Skeletal muscle tissue (tissue), 4 donors: ENCODE results near the gene FTO. TPM values are rescaled to one million over a fixed set of nuclear protein-coding genes. Genes with fewer than 3 reads are reported as not detected.

Experiments used
- H3K27ac ChIP-seq: one replicate; pipeline ENCODE4 v1.7.0; 2013; ENCODE audit warnings: mild to moderate bottlenecking, low read depth, low read length, inconsistent platforms
- H3K27me3 ChIP-seq, 3 donors: one replicate each; pipeline ENCODE4 v1.7.0; 2013; ENCODE audit warnings: low read length in 3 of 3; ENCODE audit not compliant: control insufficient read depth in 3 of 3, insufficient read depth in 3 of 3
- H3K36me3 ChIP-seq, 3 donors: one replicate each; pipeline ENCODE4 v1.7.0; 2013; ENCODE audit warnings: low read length in 3 of 3; ENCODE audit not compliant: control insufficient read depth in 3 of 3, insufficient read depth in 3 of 3
- H3K4me1 ChIP-seq, 3 donors: one replicate each; pipeline ENCODE4 v1.7.0; 2013; ENCODE audit warnings: low read length in 3 of 3, mild to moderate bottlenecking in 3 of 3; ENCODE audit not compliant: control insufficient read depth in 3 of 3, insufficient read depth in 3 of 3
- H3K4me3 ChIP-seq, 3 donors: one replicate each; pipeline ENCODE4 v1.7.0; 2013; ENCODE audit warnings: low read length in 3 of 3
- H3K9ac ChIP-seq, 3 donors: one replicate each; pipeline ENCODE4 v1.7.0; 2013; ENCODE audit warnings: low read length in 3 of 3, mild to moderate bottlenecking in 3 of 3, moderate library complexity in 2 of 3, low read depth in 1 of 3
- H3K9me3 ChIP-seq, 3 donors: one replicate each; pipeline ENCODE4 v1.7.0; 2013; ENCODE audit warnings: low read length in 3 of 3; ENCODE audit not compliant: control insufficient read depth in 3 of 3
- total RNA-seq: library from RNA; depleted of rRNA; stranded (reverse); fragments of >200 nt; gene quantifications from one replicate; pipeline ENCODE4 v1.2.3, GENCODE V29; 2014
- donor health status: Osteomylitis.

FTO gene
- total RNA-seq, 1 donor from 2014 or later = 37.1 TPM

GRCh38 chr16:54034684-54035083, 330.7 kb downstream of the FTO start:
- Histone ChIP-seq H3K36me3 (no peaks in the 10 kb centered on the region), H3K27me3 (no peaks in the 10 kb centered on the region), H3K4me1 (peaks cover 0 to 11% (median 10%) of the 10 kb centered on the region in 3 donors), H3K27ac (no peak overlapping the region), H3K9me3 (no peaks in the 10 kb centered on the region), H3K9ac (no peak overlapping the region), H3K4me3 (no peak overlapping the region)

DNA sequence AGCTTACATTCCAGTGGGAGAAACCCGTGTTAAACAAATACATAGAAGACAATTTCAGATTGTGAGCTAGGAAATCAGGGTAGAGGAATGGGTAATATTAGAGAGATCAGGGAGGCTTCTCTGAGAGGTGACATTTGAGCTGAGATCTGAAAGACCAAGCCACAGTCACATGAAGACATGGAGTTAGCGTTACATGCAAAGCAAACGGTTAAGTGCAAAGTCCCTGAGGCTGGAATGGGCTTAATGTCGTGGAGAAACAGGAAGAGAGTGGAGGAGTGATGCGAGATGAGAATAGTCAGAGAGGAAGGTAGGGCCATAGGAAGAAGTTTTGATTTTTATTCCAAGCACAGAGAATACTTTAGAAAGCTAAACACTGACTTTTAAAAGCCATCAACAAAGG, 336.5 kb downstream of the FTO start:
- Histone ChIP-seq H3K27me3 (no peaks in the 10 kb centered on the region), H3K4me1 (peaks cover 0 to 11% (median 10%) of the 10 kb centered on the region in 3 donors), H3K9me3 (no peaks in the 10 kb centered on the region), H3K36me3 (no peaks in the 10 kb centered on the region), H3K27ac (no peak overlapping the region), H3K9ac (no peak overlapping the region), H3K4me3 (no peak overlapping the region)

GRCh38 chr16:54040975-54041374, 337.0 kb downstream of the FTO start:
- Histone ChIP-seq H3K4me3 (no peak overlapping the region), H3K27me3 (no peaks in the 10 kb centered on the region), H3K4me1 (peaks cover 0 to 11% (median 10%) of the 10 kb centered on the region in 3 donors), H3K27ac (no peak overlapping the region), H3K9me3 (no peaks in the 10 kb centered on the region), H3K9ac (no peak overlapping the region), H3K36me3 (no peaks in the 10 kb centered on the region)

DNA sequence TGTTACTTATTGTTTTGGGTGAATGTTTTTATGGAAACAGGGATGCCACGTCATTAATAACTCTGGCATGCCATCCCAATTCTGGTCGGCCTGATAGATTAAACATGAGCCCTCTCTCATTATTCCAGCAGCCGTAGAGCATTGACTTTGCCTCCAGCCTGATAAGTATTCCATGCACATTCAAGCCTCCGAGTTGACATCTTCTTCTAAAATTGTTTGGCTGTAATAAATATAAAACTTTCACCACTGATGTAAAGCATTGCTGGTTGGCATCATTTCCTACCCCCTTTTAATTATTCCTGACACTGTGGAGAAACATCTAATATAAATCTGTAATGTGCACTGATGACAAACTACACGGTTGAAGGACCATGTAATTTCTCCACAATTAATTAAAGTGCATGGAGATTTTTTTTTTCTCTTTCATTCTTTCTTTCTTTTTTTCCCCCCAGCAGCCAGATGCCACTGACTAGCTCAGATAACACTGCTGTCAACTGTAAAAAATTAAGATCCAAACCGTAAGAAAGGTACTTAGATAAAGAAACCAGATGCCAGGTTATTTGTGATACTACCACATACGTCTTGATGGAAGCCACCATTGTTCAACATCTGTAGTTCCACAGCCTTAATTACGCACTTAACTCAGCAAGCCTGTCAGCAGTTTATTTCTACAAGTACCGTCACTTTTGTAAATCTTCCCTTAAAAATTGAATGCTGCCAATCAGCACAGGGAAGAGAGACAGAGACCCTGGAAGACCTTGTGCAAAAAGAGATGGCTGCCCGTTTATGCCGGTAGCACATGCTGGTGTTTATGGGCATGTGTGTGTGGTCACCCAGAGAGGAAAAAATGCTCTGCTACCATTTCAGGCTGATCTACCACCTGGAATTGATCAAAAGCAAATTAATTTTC, 344.9 kb downstream of the FTO start:
- Histone ChIP-seq H3K4me1 (no peaks in the 10 kb centered on the region), H3K4me3 (no peak overlapping the region), H3K9me3 (no peaks in the 10 kb centered on the region), H3K27ac (no peak overlapping the region), H3K36me3 (no peaks in the 10 kb centered on the region), H3K27me3 (no peaks in the 10 kb centered on the region), H3K9ac (no peak overlapping the region)

- Histone ChIP-seq H3K4me3 (no peak overlapping the region), H3K9ac (no peak overlapping the region), H3K36me3 (no peaks in the 10 kb centered on the region), H3K27me3 (no peaks in the 10 kb centered on the region), H3K27ac (no peak overlapping the region), H3K4me1 (no peaks in the 10 kb centered on the region), H3K9me3 (no peaks in the 10 kb centered on the region)
Measured at GRCh38 chr16:54049591-54050458, 345.9 kb downstream of the FTO start.

DNA sequence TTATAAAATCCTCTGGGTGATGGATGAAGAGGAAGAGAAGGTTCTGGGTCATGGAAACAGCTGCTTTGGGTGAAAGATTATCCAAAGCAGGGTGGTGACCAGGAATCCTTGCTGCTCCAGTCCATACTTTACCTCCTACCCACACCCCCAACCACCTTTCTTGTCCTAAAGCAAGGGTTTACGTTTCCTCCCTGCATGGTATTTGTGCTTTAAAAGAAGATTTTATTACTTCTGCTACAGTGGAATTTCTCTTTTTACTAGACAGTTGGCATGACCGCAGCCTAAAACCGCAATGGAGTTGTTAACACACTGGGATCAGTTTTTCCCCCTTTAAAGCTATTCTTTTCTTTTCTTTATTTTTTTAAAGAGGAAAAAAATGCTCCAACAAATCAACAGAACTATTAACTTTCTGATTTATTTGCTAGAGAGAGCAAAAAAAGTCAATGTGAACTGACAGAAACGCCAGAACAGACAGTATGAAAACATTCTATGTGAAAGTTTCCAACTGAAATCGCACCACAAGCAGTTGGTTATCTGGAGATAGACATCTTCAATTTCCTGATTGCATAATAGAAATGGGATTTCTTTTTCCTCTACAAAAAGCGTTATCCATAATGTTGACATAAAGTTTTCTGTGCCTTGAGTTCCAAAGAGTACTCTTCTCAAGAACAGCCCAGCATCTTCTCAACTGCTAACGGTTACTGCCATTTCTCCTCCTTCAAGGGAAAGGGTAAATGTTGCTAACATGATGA, 346.7 kb downstream of the FTO start:
- no peak overlapping the region for H3K9ac ChIP-seq

DNA sequence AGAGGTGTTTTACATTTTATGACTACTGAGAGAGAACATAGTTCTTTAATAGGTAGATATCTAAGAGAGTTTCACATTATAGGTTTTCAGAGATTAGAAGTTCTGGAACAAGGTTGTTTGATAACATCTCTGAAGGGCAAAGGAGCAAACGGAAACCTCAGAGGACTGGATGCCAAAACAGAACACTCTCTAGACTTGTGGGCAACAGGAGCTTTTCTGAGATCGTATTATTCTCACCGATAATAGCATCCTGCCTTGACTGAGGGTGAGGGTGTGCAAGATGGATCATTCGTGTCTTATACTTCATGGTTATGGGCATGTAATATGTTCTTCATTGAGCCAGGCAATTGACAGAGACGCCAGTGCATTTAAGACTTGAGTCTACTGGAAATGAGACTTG, 347.9 kb downstream of the FTO start:
- H3K36me3 ChIP-seq = no peaks in the 10 kb centered on the region
- H3K4me1 ChIP-seq = no peaks in the 10 kb centered on the region
- no peak overlapping the region for H3K9ac ChIP-seq
- no peaks in the 10 kb centered on the region for H3K9me3 ChIP-seq
- H3K4me3 ChIP-seq = no peak overlapping the region
- no peaks in the 10 kb centered on the region for H3K27me3 ChIP-seq
- no peak overlapping the region for H3K27ac ChIP-seq

More for the DNA sequence above, 346.7 kb downstream of the FTO start:
- Histone ChIP-seq H3K27ac (no peak overlapping the region), H3K27me3 (no peaks in the 10 kb centered on the region), H3K4me3 (no peak overlapping the region), H3K4me1 (no peaks in the 10 kb centered on the region), H3K9me3 (no peaks in the 10 kb centered on the region), H3K36me3 (no peaks in the 10 kb centered on the region)

DNA sequence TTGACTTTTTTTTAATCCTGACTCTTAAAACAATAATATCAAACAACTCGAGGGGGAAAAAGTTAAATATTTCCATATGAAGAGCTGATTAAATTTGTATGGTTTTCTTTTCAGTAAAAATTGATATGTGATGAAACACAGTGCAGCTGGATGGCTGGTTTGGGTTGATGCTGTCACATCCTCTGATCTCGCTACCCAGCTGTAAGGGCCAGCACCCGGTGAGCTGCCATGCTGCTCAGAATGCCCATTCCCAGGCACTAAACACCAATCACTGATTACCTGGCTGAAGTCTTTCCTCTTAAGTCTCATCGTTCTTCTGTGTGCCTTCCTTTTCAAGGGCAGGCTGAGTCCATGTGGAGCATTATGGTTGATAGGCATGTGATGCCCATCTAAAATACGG, 348.3 kb downstream of the FTO start:
- Histone ChIP-seq H3K27ac (no peak overlapping the region), H3K9ac (no peak overlapping the region), H3K4me1 (no peaks in the 10 kb centered on the region), H3K4me3 (no peak overlapping the region), H3K9me3 (no peaks in the 10 kb centered on the region), H3K27me3 (no peaks in the 10 kb centered on the region), H3K36me3 (peaks cover 0 to 3% (median 0%) of the 10 kb centered on the region in 3 donors)

- Histone ChIP-seq H3K27me3 (no peaks in the 10 kb centered on the region), H3K4me1 (no peaks in the 10 kb centered on the region), H3K27ac (no peak overlapping the region), H3K9ac (no peak overlapping the region), H3K4me3 (no peak overlapping the region), H3K36me3 (peaks cover 0 to 3% (median 0%) of the 10 kb centered on the region in 3 donors), H3K9me3 (no peaks in the 10 kb centered on the region)
Measured at GRCh38 chr16:54053891-54054820, 350.2 kb downstream of the FTO start.
